LNCaP clone FGC (cell line): ENCODE results near the gene POLR1D.

Experiments used
- DNase-seq: peaks from one replicate; pipeline ENCODE4 v3.0.0-alpha.2; 2011; ENCODE audit warnings: low read depth
- H3K4me3 ChIP-seq: 2 replicates; pipeline ENCODE4 v1.5.1; 2011; ENCODE audit warnings: mild to moderate bottlenecking, low read depth, low read length, control low read depth
- CTCF ChIP-seq: IDR thresholded peaks from 2 replicates; pipeline ENCODE4 v1.5.1; 2012; ENCODE audit warnings: mild to moderate bottlenecking; ENCODE audit not compliant: control insufficient read depth, insufficient read depth; ENCODE audit errors: extremely low read depth

The POLR1D gene

GRCh38 chr13:27637289-27637626 is 15.6 kb downstream of the POLR1D start:
- H3K4me3 ChIP-seq, result no peak overlapping the region
- no peak for TF ChIP-seq CTCF
- no peak for DNase-seq

DNA sequence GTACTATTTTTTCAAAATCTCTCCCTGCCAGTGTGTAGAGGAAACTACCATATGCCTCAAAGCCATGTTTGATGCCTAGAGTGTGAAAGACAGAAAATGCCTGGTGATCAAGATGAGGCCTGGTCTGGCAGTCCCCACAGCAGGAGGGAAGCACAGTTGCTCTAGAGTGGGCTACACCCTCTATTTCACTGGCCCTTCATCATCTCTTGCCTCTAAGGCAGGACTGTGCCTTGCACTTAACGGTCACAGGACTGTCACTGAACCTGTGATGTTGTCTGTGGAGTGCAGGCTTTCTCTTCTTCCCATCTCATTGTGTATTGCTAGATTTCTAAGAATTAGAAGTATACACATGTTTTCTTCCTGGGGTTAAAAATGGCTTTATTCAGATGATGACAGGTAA is 16.3 kb downstream of the POLR1D start:
- TF ChIP-seq CTCF, result no peak
- H3K4me3 ChIP-seq, result no peak overlapping the region
- no peak for DNase-seq

- no peak for TF ChIP-seq CTCF
- DNase-seq, result no peak
- no peak overlapping the region for H3K4me3 ChIP-seq
Measured at GRCh38 chr13:27638521-27638920, 16.8 kb downstream of the POLR1D start.

DNA sequence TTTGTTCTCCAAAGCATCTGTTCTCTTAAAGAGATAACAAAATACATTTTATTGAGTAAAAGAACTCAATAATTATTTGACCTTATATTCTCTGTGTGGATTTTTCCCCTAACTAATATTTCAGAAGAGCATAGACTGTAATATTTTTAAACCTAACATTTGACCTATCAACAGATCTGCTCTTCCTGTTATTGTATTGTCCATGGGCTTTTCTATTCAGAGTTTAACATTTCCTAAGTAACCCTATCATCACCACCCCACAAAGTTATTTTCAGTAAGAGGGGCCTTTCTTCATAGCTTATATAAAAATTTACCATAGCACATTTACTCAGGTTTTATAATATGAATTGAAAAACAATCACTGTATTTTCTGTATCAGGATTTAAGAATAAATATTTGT is 17.5 kb downstream of the POLR1D start:
- no peak for TF ChIP-seq CTCF
- no peak for DNase-seq
- H3K4me3 ChIP-seq, result no peak overlapping the region

DNA sequence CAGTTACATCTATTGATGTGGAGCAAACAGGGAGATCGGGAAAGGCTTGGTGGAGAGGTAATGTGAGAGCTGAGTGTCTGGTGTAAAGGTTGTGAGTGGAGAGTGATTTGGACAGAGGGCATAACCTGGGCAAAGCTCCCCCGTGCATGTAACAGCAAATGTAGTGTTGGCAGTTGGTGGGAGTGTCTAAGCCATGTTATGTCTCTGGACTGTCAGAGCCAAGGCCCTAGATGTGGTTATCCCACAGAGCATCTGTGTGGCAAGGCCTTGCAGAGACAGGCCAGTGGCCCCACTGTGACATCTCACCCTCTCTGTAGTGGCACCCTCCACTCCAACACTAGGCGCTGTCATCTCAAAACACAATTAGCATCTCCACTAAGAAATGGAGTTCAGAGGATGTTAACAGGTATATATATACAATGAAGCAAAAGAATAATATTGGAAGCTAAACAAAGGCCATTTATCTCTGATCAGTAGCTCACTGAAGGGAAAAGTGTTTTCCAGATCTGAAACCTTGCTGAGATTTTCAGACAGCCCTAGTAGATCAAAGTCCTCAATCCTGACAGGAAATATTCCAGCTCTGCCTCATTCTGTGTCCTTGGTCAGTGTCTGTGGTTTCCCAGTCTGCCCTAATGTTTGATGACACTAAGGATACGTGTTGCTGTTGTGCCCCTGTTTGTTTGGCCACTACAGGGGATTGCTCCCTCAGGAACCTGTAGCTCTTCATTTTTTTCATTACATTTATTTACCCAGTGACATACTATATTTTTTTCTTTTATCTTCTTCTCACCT is 20.2 kb downstream of the POLR1D start:
- DNase-seq, result no peak
- TF ChIP-seq CTCF, result no peak
- H3K4me3 ChIP-seq, result no peak overlapping the region

DNA sequence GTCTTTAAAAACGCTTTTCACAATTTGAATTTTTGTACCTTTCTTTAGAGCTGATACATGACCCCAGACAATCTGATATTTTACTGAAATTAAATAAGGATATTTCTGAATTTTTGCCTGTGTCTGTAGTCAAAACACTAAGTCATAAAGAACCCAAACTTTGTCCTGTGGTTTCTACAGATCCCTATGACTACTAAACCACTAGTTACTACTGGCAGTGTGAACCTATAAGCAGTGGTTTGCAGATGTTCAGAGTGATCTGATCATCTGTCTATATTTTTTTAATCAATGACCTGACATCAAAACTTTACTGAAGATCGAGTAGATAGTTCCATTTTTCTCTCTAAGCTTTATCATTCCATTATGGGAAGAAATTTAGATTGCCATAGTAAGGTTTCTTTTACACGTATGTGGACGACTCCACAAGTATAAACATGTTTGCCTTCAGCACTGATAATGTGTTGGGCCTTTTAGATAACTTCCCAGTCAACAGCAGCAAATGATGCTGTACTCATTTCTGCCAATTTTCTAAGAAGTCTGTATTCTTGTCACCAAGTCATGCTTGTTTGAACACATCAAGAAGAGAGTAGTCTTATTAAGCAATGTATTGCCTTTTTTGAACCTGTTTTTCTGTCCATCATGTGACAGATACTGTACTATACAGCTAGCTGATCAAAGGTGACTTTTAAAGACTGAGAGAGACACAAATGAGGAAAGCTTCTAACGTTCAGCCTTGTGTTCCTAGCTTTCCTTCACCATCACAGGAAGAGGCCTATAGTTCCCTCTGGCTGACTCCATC is 21.8 kb downstream of the POLR1D start:
- H3K4me3 ChIP-seq, result no peak overlapping the region
- DNase-seq, result no peak
- no peak for TF ChIP-seq CTCF

DNA sequence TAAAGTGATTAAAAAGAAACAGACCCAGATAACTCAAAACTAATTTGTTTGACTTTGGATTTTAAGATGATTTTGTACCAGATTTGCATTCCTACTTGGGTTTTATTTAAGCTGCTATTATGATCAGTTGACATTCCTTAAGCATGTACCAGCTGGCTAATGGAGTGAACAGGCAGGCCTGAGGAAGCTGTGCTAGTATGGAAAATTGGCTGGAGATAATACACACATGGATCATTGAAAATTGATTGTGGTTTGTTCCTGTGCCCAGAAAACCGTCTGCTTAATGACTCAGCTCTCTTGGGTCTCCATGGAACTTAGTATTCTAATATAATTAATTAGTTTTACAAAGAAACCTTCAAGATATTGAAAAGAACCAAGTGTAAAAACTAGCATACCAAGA is 22.6 kb downstream of the POLR1D start:
- no peak overlapping the region for H3K4me3 ChIP-seq
- no peak for TF ChIP-seq CTCF
- DNase-seq, result no peak
